Measurements from ENCODE around the gene GIMD1.
A peak's percentile ranks its signal among the peaks of the same experiment; 100 is the strongest.
"Not testable (repeated sequence)": the region's sequence is repeated elsewhere in the genome, so short reads cannot be mapped to it uniquely, and the experiment has no call there.

Gene GIMD1

GRCh38 chr4:106368678-106369077 is at the start of gene GIMD1:
Gene GIMD1, minus strand, starts transcription at chr4:106368778. Its CDS starts 1,343 bp downstream, at chr4:106367435.
- FAIRE-seq (no peak), DNase-seq (ENCODE audit: low spot score) (no peak)

DNA sequence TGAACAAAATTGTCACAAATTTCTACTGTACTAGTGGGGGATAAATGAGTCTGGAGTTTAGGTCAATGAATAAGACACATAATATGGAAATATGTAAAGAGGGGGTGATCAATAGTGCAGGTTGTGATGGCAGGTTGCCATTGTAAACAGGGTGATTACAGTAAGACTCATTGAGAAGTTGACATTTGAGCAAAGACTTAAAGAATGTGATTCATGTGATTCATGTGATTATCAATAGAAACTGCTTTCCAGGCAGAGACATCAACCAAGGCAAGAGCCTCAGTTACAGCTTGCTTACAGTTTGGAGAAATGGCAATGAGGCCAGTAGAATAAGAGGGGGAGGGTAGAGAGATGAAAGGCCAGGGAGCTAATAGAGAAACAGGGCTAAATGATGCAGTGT is 45.8 kb upstream of the GIMD1 start:
- FAIRE-seq (no peak), DNase-seq (ENCODE audit: low spot score) (no peak)

DNA sequence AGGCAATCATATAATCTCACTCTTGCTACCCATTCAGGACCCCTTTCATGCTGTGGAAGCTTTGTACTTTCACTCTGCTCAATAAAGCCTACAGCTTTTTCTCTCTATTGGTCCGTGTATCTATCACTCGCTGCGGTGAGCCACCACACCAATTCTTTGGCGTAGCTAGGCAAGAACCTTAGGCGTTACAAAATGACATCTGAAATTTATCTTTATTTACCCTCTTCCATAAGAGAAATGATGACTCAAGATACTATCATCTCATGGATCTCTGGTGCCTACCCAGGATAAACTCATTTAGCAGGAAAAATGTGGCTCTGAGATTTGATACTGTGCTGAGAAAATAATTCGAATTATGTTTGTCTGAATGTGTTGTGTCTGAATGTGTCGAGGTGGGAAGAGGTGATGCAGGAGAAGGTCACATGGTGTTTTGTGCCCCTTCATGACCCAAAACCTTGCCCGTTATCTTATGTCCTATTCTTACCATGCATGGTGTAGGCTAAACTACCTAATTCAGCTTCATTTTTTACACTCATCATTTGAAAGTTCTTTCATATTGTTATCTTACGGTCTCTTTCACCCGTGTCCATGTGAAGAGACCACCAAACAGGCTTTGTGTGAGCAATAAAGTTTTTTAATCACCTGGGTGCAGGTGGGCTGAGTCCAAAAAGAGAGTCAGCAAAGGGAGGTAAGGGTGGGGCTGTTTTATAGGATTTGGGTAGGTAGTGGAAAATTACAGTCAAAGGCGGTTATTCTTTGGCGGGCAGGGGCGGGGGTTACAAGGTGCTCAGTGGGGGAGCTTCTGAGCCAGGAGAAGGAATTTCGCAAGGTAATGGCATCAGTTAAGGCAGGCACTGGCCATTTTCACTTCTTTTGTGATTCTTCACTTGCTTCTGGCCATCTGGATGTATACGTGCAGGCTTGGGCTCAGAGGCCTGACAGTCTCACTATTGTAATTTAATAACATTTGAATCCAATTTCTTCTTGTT is 41.6 kb upstream of the GIMD1 start:
- DNase-seq (ENCODE audit: low spot score) = no peak
- no peak for FAIRE-seq

DNA sequence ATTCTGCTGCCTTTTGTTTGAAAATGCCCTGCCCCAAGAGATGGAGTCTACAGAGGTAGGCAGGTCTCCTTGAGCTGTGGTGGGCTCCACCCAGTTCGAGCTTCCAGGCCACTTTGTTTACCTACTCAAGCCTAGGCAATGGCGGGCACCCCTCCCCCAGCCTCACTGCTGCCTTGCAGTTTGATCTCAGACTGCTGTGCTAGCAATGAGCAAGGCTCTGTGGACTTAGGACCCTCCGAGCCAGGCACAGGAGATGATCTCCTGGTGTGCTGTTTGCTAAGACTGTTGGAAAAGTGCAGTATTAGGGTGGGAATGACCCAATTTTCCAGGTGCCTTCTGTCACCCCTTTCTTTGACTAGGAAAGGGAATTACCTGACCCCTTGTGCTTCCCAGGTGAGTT is 39.4 kb upstream of the GIMD1 start:
- DNase-seq (ENCODE audit: low spot score); FAIRE-seq: not testable (repeated sequence)

DNA sequence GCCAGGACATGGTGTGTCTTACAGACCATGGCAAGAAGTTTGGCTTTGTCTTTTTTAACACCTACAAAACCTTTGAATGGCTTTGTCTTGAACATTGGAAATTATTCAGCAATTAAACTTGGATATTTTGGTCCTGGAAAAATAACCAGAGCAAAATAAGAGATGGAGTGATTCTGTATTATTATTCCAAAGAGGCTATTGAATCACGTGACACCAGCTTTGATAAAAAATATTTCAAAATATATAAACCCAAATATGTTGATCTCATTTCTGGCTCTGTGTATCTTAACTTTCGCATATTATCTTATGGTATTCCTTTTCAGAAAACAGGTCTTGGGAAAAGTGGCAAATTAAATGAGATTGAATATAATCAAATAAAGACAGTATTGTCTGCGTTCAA is 32.6 kb upstream of the GIMD1 start:
- DNase-seq (ENCODE audit: low spot score) = no peak
- no peak for FAIRE-seq

DNA sequence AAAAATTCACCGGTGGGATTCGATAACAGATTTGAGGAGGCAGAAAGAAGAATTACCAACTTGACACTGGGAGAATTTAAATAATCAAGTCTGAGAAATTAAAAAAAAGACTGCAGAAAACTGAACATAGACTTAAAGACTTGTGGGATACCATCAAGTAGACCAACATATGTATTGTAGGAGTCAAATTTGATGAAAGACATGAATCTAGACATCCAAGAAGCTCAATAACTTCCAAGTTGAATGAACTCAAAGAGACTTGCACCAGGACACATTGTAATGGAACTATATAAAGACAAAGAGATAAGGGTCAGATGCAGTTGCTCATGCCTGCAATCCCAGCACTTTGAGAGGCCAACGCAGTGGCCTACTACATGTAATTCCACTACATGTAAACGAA is 30.3 kb upstream of the GIMD1 start:
- not testable (repeated sequence) for DNase-seq (ENCODE audit: low spot score); FAIRE-seq

DNA sequence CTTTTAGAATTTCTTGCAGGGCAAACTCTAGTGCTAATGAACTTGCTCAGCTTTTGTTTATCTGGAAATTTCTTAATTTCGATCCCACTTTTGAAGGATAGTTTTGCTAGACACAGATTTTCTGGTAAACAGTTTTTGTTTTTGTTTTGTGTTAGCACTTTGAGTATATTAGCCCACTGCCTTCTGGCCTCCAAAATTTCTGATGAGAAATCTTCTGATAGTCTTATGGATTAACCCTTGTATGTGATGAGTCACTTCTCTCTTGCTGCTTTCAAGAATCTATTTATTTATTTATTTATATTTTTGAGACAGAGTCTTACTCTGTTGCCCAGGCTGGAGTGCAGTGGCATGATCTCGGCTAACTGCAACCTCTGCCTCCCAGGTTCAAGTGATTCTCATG is 27.0 kb upstream of the GIMD1 start:
- DNase-seq (ENCODE audit: low spot score) = no peak
- no peak for FAIRE-seq

DNA sequence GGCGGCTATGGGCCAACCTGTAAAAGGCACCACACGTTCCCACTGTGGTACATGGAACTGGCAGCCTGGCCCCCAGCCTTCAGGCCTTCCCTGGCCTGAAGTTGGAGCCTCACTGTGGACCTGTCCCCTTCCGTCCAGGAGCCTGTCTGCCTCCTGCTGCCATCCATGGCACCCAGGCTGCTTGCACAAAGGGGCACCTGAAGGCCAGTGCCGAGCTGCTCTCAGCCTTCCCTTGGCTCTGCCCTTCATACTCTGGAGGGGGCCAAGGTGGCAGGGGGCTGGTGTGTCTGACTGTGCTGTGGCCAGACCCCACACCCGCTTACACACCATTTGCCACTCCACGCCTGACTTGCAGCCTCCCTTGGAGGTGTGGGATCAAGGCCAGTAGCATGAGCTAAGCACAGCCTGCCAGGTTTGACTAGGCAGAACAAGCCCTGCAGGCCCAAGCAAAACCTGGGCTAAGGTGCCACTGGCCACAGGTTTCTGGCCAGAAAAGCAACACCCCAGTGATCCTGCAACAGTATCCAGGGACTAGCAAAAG is 17.3 kb upstream of the GIMD1 start:
- FAIRE-seq = no peak
- no peak for DNase-seq (ENCODE audit: low spot score)

GRCh38 chr4:106384878-106385277 is 16.3 kb upstream of the GIMD1 start:
- no peak for DNase-seq (ENCODE audit: low spot score)
- no peak for FAIRE-seq

DNA sequence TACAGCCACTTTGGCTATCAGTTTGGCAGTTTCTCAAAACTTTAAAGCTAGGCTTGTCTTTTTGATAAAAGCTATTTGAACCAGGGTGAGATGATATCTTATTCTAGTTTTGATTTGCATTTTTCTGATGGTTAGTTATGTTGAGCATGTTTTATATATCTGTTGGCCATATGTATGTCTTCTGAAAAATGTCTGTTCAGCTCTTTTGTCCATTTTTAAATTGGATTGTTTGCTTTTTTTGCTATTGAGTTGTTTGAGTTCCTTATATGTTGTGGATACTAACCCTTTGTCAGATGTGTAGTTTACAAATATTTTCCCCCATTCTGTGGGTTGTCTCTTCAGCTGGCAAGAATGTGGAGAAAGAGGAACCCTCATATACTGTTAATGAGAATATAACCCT is 11.6 kb upstream of the GIMD1 start:
- no peak for FAIRE-seq

GRCh38 chr4:106373026-106373425 is 4.4 kb upstream of the GIMD1 start:
- no peak for DNase-seq (ENCODE audit: low spot score)
- FAIRE-seq = no peak

More for the DNA sequence above, 11.6 kb upstream of the GIMD1 start:
- no peak for DNase-seq (ENCODE audit: low spot score)

GRCh38 chr4:106371161-106371560 is 2.6 kb upstream of the GIMD1 start:
- DNase-seq (ENCODE audit: low spot score) (no peak), FAIRE-seq (no peak)

DNA sequence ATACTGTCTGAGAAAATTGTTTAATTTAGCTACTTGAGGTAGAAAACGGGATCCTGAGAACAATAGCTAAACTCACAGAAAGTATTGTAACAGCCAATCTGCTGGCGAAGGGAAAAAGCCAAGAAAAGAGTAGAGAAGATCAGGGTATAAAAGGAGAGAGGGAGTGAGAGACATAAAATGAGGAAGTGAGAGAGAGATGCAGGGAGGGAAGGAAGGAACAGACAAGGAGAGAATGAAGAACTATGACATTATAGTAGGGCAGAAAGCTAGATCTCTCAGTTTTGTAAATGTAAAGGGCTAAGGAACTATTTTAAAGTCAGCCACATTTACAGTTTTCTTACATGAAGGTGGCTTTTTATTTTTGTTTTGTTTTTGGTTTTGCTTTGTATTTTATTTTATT is 1.6 kb upstream of the GIMD1 start:
- DNase-seq (ENCODE audit: low spot score) (no peak), FAIRE-seq (no peak)

DNA sequence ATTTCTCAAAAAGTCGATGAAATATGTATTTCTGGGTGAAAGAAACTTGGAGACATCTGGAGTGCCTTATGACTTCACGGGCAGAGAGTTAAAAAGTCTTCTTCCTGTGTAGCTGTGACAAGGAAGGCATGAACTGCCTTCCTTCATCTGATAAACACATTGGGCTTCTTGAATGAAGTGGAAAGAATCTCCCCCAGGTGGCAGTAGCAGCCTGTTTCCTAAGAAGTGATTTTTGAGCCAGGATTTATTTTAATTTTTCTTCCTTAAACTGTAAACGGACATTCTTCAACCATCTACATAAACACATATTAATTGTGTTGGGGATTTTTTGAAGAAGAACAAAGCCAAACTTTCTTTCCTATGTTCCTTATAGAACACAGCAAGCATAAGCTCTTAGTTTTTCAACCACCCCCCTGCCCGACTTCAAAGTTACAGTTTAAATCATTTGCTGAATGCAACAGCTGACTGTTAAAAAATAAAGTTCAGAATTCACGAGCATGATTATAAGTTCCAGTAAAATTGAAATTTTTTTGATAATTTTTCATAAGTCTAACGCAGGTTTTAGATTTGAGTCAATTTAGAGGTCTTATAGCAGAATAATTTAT is 980 bp upstream of the GIMD1 start:
- peak; percentile 39 for DNase-seq (ENCODE audit: low spot score)
- FAIRE-seq = peak; percentile 57

GRCh38 chr4:106367072-106367471 is 1.5 kb downstream of the GIMD1 start:
- FAIRE-seq (no peak), DNase-seq (ENCODE audit: low spot score) (no peak)

- DNase-seq (ENCODE audit: low spot score) = no peak
- no peak for FAIRE-seq
Observed at GRCh38 chr4:106366026-106366425, 2.6 kb downstream of the GIMD1 start.

DNA sequence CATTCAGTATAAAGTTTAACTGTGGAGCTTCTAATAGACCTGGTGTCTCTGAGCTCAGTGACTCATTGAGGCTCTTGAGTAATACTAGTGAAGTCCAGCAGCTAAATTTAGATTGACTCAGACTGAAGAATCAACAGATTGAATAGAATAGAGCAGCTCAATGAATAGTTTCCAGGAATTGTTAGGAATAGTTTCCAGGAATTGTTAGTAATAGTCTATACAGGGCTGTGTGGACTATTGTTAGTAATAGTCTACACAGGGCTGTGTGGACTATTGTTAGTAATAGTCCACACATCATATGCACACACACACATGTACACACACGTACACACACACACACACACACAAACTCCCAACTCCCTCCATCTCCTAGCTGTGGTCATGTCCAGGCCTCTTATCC is 3.0 kb downstream of the GIMD1 start:
- peak; percentile 67 for DNase-seq (ENCODE audit: low spot score)
- FAIRE-seq = peak; percentile 81

- no peak for DNase-seq (ENCODE audit: low spot score)
- FAIRE-seq = no peak
Observed at GRCh38 chr4:106364282-106364681, 4.3 kb downstream of the GIMD1 start.

DNA sequence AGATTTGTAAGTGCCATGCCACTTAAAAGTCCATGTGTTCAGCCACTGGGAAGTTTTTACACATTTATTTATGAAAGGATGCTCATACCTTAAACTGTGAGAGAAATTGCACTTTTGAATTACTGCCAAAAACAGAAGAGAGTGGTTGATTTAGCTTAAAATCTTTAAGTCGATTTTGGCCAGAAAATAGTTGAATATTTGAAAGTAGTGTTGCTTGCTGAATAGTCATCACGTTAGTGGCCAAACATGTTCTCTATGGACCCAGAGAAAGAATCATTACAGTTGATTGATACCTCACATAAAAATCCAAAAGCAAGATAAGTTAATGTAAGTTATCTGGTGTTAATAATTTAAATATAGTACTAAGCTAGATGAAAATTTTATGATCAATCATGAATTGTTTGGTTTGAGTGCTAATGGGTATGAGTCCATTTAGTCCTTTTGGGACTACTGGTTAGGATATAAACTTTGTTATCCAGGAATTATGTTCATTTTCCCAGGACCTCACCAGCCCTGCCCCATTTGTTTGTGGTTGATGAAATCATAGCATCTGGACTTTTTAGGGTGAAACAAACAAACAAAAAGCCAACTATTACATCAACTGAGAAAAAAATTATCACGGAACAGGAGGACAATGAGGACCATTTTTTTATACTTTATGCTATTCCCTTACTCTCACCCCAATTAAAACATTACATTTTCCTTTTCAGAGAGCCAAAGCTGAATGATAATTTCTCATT is 6.3 kb downstream of the GIMD1 start:
- DNase-seq (ENCODE audit: low spot score) = no peak
- no peak for FAIRE-seq

DNA sequence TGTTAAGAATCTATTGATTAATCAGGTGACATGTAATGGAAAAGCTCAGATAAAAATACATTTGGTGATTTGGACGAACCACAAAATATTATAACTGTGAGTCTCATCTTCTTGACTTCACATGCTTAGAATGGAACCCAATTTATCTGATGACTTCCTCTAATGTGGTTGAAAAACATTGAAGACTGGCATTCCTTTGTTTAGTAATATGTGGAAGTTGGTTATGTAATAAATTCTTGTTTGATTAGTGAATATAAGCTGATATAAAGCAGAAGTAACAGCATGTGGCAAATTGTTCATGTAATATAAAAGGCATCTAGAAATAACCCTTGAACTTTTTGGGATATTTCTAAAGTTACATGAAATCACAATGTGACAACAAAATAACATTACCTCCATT is 9.7 kb downstream of the GIMD1 start:
- DNase-seq (ENCODE audit: low spot score) = no peak
- no peak for FAIRE-seq

- DNase-seq (ENCODE audit: low spot score) (no peak), FAIRE-seq (no peak)
Observed at GRCh38 chr4:106355193-106355592, 13.4 kb downstream of the GIMD1 start.

DNA sequence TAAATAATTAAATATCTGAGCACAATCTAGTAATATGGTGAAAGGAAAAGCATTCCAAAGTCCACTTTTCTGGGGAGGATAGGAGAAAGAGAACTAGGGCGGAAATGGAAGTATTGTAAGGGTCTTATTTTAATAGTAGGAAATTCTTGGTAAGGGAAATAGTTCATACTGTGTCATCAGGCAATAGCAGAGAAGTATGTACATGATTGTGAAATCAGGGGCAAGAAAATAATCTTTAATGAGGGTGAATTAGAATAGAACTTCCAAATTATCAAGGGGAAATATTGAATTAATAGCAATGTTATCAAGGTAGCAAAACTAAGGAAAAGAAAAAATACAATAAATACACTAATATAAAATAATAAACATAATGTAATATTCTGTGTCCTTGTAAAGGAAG is 14.8 kb downstream of the GIMD1 start:
- no peak for DNase-seq (ENCODE audit: low spot score)

More for the DNA sequence above, 14.8 kb downstream of the GIMD1 start:
- FAIRE-seq = no peak
